ENCODE measurements around the gene SGK2.

Gene SGK2

DNA sequence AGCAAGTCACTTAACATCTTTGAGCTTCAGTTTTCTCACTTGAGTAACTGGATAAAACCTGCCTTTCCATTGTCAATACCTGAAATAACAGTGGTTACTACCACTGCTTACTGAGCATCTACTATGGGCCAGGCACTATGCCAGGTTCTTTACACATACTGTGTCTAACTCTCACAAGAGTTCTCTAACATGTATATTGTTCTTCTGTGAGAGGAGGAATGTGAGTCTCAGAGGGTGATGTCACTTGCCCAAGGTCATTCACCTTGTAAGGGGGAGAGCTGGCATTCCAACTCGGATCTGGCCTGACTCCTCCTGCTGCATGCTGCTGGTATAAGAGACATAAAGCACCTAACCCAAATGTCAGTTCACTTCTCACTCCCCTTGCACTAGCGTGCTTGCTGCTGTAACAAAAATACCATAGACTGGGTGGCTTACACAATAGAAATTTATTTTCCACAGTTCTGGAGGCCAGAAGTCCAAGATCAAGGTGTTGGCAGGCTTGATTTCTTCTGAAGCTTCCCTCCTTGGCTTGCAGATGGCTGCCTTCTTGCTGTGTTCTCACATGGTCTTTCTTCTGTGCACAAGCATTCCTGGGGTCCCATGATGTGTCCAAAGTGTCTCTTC is 21.9 kb upstream of the SGK2 start:
- no peak for ATAC-seq

DNA sequence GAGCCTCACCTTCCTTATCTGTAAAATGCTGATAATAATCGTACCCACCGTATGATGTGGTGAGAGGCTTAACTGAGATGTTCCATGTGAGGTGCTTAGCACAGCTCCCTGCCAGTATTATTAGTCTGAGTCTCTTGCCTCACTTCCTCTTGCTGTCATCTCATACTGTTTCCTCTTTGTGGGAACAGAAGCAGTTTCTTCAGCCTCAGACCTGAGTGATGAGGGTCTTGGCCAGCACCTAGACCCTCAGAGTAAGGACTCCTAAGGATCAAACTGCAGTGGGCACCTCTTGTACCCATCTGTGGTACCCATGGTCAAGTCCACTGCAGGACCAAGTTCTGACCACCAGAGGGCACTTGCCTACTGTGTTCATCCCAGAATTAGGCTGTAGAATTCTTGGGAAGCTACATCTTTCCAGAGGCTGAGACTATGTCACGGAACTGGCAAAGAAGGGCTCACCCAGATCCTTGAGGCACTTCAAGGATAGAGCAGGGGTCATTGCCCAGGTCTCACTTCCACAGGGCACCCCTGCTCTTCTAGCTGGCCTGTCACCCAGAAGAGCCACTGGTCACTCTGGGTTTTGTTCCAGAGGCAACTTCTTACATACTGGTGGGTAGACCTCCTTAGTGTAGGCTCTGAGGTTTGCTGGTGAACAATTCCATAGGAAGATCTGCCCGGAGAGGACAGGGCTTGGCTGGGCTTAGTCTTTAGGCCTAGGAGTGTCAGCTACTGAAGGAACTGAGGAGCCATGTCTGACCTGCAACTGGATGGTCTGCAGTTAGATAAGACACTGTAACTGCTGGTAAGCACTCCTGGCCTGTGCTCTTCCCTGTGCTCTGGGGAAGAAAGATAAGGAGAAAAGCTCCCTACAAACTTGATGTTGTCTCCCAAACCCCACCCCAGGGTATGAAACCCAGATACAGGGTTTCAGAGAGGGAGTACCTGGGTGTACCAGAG is 20.6 kb upstream of the SGK2 start:
- ATAC-seq, result peak; percentile 28 to 38

DNA sequence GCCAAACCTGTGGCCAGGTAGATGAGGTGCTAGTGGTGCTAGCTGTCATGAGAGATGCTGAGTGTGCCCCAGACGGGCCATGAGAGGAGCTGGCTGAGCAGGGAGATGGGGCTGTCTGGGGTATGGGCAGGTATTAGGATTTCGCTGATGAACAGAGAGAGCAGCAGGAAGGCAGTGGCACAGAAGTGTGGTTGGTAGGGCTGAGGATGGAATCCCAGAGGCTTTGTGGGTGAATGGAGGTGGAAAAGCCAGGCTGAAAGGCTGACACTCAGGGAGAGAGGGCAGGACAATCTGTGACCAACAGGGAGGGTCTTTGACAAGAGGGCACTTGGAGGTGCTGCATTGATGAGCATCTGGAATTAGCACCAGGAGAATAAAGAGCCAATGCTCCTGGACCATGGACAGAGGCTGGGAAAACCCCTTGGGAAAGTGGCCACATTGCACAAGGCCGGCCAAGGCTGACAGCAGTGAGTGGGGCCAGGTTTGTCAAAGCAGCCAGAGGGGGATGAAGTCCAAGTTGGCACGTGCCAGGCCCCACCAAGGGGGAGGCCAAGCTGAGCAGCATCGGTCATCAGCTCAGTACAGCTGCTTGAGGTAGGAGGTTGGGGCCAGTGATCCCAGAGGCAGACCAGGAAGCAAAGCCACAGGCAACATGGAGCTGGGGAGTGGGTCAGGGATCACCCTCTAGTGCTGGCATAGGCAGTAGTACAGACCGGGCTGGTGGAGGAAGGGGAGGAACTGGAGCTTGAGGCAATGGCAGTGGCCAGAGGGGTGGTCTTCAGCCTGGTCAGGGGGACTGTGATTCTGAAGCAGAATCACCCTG is 19.7 kb upstream of the SGK2 start:
- no peak for ATAC-seq

DNA sequence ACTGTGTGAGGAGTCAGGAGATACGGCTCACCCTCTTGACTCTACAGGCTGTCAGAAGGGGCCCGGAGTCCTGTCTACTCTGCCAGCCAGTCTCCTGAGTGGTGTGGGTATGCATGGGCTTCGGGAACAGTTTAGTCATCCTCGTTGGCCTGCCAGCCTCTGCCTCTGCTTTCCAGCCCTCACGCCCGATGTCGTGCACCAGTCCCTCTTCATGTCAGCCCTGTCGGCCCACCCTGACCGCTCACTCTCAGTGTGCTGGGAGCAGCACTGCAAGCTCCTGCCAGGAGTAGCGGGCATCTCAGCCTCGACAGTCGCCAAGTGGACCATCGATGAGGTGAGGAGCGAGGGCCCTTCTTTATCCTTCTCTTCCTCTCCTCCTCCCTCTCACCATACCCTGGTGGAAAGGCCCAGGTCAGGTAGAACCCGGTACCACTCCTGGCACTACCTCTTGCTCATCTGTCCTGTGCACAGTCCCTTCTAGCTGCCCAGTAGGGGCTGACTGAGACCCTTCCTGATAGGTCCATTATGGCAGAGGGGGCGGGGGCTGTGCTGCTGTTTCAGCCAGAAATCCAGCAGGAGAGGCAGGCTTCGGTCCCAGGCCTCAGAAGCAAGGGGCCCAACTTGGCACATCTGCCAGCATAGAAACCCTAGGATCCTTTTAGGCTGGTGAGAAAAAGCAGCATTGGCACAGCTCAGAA is 18.7 kb upstream of the SGK2 start:
- ATAC-seq, result no peak

DNA sequence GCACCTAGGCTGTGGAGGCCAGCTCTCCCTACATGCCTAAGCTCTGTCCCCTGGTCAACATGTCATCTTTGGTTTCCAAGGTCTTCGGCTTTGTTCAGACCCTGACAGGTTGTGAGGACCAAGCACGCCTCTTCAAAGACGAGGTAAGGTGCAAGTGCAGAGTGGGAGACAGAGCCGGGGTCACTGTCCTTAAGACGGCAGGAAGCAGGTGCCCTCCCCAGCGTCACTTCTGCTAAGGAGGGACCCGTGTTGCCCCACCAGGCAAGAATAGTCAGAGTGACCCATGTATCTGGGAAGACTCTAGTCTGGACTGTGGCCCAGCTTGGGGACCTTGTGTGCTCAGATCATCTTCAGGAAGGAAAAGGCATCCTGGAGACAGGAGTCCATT is 18.2 kb upstream of the SGK2 start:
- ATAC-seq, result no peak

DNA sequence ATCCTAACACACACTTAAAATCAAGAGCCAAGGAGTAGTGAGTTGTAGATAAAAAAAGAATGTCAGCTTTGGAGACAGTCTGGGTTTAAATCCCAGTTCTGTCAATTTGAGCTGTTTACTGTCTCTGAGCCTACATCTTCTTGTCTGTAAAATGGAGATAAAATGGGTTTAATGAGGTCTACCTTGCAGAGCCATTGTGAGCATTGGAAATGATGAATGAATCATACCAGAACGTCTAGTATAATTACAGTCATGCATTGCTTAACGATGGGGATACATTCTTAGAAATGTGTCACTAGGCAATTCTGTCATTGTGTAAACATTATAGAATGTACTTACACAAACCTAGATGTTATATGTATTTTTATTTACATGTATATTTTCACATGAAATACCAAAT is 17.6 kb upstream of the SGK2 start:
- no peak for ATAC-seq

DNA sequence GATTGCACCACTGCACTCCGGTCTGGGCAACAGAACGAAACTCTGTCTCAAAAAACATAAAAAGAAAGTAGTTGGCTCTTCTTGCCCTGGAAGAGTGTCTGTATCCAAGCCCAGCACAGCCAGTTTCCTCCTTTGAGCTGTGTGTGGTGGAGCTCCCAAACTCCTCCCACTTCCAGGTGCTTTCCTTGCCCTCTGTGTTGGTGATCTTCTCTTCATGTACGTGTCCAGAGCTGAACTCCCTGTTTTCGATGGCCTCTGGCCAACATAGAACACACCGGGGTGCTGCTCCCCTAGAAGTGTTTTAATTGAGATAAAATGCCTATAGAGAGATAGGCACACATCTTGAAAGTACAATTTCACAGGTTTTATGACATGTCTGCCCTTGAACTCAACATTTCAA is 16.7 kb upstream of the SGK2 start:
- ATAC-seq, result no peak

DNA sequence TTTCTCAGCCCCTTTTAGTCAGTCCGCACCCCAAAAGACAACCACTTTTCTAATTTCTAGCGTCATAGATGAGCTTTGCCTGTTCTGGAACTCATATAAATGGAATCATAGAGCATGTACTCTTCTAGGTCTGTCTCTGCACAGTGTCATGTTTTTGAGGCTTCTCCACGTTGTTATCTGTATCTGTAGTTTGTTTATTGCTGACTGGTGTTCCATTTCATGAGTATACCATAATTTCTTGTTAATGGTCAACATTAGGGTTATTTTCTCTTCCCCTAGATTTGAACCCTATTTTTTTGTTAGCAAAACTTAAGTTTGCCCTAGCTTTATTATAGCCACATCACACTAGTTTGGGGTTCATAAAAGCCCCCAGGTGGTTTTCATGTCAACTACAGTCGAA is 16.2 kb upstream of the SGK2 start:
- no peak for ATAC-seq

DNA sequence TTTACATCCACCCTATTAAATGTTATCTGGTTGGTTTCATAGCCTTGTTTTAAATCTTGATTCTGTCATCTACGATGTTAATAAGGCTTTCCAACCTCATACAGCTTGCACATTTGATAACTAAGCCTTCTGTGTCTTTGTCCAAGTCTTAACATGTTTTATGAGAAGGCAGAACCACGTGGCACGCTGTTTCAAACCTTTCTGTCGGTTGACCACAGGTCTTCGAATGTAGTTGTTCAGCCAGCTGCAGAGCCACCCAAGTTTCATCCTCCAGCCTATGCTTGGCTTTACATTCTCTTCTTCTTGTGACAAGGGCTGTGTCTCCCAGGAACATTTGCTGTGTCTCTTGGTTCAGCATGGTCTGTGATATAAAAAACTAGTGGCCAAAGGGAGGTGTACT is 15.7 kb upstream of the SGK2 start:
- no peak for ATAC-seq

DNA sequence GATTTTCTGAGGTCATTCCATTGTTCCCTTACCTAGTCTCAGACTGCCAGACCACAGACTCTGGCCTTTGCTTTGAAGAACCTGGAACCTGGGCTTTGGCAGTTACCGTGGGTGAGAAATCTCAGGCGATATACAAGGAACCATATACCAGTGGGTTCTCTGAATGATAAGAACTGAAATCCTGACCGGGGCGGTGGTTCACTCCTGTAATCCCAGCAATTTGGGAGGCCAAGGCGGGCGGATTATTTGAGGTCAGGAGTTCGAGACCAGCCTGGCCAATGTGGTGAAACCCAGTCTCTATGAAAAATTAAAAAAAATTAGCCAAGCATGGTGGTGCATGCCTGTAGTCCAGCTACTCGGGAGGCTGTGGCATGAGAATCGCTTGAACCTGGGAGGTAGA is 14.3 kb upstream of the SGK2 start:
- no peak for ATAC-seq

DNA sequence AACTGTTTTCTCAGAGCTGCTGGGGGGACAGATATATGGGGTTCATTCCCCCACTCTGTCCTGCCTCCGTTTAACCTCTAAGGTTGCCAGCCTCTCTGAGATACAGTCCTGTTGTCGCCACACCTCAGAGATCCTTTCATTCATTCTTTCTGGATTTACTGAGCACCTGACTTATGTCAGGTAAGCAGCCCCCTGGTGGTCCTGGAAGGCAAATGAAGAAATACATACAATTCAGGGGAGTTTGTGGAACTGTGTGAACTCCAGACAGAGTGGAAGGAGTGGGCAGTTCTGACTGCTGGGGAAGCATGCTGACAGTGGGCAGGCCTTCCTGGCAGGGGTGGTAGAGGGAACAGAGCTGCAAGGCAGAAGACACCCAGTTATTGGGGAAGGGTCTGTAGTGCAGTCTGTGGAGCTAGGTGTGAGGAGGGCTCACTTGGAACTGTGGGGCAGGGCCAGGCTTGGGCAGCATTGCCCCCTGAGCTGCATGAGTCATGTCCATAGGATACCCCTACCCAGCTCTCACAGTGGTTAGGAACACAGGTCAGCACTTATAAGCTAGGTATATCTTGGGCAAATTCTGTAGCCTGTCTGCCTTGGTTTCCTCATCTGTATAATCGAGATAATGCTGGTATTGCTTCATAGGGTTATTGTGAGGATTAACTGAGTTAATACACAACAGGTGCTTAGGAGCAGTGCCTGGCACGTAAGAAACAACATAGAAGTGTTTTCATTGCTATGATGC is 12.8 kb upstream of the SGK2 start:
- ATAC-seq, result no peak

DNA sequence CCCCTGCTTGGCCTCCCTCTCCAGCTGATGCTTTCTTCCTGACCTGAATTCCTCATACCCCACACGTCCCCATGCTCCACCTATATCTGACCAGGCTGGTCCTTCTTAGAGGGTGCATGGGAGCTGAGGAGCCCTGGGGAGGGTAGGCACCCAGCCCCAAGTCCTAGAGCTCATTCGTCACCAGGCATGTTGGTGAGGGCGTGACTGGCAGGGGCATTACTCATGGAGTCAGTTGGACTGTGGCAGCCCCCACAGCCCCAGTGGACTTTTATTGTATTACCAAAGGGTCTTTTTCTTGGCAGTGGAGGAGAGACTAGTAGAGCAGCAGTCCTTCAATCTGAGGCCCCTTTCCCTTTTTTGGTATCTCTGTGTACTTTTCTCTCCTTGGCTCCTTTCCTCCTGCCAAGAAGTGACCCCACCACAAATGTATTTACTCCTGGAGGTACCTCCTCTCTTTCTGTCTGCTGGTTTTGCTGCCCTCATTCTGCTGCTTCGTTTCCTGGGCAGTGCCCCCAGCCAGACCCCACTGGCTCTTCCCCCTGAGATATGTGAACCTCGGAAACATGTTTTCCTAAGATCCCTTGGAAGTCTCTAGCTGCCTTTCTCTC is 10.4 kb upstream of the SGK2 start:
- ATAC-seq, result no peak

DNA sequence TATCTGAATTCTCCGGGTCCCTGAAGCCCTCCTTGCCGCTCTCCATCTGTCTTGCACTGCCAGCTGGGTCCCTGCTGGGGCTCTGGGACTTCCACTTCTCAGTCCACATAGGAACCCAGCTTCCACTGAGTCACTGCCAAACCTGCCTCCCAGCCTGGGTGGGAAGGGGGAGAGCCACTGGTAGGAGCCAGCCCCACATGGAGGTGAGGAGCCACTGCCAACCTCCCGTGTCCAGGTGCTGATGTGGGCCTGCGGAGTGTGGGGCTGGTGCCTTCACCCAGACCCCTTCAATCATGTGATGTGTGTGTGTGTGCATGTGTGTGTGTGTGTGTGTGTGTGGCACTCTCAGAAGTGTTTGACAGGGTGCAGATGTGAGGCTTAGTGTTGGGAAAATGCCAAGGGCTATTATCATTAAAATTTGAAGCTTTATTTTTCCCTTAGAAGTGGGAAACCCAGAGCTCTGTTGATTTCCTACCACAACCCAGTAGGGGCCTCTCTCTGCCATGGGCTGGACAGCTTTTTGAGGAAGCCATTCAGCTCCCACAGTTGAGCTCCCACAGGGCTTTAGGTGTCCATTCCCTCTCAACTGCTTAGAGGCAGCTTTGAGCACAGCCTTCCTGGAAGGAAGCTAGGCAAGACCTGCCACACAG is 9.3 kb upstream of the SGK2 start:
- ATAC-seq, result no peak

DNA sequence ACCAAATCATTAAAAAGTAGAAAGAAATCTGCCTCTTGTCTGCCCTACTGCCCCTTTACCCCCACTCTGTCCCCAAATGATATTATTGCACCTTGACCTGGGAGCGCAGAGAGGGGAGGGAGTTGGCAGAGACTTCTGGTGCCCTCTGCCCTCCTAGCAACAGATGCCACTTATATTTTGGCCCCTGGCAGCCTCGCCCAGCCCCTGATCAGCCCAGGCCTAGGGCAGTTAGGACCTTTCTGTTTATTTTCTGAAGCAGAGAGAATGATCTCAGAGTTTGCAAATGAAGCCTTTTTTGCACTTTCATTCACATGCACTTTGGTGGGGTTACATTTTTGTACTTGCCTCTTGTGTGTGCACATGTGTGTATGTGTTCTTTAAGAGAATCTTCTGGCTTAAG is 8.4 kb upstream of the SGK2 start:
- no peak for ATAC-seq

DNA sequence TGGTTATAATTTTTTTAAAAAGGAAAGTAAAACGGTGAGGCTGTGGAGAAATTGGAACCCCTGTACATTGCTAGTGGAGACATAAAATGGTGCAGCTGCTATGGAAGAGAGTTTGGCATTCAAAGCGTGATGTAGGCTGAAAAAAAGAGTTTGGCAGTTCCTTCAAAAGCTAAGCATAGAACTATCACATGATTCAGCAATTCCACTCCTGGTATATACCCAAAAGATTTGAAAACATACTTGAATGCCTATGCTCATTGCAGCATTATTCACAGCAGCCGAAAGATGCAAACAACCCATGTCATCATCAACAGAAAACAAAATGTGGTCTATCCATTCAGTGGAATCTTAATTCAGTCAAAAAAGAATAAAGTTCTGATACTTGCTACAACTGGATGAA is 4.5 kb upstream of the SGK2 start:
- no peak for ATAC-seq

DNA sequence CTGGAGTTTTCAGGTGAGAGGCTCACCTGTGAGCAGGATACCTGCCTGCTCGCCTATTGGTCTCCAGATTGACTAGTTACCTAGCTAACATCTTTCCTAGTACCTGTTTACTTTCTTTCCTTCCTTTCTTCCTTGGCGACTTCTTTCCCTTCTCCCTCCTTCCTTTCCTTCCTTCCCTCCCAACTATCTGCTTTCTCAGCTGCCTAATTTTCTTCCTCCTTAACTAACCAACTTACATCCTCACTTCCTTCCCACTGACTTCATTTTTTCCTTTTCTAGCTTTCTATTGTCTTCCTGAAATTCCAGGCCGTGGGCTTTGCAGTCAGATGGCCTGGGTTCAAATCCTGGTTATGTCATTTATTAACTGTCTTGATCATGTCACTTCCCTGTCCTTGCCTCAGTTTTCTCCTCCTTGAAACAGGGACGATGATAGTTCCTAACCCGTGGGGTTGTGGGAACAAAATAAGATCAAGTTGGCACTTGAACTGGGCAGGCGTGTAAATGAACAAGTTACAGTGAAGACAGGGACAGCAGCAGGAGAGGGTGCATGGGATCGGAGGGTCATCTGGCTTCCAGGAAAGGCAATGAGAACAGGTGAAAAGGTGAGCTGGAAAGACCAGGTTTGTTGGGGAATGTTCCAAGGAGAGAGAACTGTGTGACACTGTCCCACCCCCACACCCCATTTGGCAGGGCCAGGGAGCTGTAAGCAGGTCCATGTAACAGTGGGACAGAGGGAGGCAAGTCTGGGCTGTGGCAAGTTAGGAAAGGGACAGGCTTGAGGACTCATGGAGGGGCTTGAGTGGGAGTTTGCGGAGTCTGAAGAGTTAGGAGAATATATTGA is 540 bp downstream of the SGK2 start:
- no peak for ATAC-seq

DNA sequence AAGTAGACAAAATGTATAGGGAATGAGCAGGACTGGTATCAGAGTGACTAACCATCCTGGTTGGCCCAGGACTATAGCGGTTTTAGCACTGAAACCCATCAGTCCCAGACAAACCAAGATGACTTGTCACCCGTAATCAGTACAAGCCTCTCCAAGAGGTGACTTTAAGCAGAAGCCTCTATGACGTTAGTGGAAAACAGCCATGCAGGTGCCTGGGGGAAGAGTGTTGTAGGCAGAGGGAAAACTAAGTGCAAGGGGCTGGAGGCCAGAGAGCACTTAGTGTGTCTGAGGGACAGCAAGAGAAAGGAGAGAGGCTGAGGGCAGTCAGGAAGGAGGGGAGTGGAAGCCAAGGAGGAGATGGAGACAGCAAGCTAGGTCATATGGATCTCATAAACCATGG is 2.1 kb downstream of the SGK2 start:
- no peak for ATAC-seq

DNA sequence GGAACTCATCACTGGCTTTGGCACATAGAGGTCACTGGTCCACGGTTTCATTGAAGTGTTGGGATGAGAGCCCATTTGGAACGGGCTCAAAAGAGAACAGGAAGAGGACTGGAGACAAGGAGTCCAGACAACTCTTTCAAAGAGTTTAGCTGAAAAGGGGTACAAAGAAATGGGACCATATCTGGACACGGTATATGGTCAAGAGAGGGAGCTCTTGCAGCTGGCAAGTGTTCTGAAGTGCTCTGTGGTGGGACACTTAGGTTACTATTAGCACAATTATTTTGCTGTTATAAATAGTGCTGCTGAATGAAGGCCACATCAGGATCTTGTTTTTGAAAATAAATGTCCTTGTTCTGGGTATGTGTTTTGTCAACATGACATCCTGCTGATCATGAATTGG is 4.6 kb downstream of the SGK2 start:
- ATAC-seq, result no peak

DNA sequence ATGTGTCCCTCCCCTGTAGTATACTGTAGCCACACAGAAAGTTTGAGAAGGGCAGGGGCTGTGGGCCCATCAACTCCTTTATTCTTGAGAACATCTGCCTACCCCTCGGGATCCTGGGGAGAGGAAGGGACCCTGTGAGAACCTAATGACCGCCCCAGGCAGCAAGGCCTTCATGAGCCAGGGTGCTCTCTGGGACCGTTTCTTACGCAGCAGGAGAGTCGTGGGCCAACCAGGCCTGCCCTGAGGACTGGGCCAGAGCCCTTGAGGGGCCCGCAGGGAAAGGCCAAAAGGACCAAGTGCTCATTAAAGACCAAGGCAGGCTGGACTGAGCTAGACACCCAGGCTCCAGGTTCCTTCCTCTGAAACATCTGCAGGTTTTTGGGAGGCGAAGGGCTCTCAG is 5.2 kb downstream of the SGK2 start:
- ATAC-seq, result no peak

DNA sequence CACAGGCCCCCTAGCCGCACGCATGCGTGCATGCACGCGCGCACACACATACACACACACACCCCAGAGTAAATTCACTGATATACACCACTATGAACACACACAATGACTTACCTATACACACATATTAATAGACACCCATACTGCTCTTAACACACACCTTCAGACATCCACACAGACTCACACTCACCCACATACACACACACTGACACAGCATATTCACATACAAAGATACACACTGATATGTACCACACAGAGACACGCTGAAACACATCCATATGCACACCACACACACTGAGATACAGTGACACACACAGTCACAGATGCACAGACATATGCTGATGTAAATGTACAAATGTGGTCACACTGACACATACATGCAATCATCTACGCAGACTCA is 5.6 kb downstream of the SGK2 start:
- ATAC-seq, result no peak
